Measurements from ENCODE around the gene CD164L2. TPM values are rescaled to one million over a fixed set of nuclear protein-coding genes. Genes with fewer than 3 reads are reported as not detected.
A peak's percentile ranks its signal among the peaks of the same experiment; 100 is the strongest.
"Not testable (repeated sequence)": the region's sequence is repeated elsewhere in the genome, so short reads cannot be mapped to it uniquely, and the experiment has no call there.

The CD164L2 gene
- total RNA-seq, result not detected

DNA sequence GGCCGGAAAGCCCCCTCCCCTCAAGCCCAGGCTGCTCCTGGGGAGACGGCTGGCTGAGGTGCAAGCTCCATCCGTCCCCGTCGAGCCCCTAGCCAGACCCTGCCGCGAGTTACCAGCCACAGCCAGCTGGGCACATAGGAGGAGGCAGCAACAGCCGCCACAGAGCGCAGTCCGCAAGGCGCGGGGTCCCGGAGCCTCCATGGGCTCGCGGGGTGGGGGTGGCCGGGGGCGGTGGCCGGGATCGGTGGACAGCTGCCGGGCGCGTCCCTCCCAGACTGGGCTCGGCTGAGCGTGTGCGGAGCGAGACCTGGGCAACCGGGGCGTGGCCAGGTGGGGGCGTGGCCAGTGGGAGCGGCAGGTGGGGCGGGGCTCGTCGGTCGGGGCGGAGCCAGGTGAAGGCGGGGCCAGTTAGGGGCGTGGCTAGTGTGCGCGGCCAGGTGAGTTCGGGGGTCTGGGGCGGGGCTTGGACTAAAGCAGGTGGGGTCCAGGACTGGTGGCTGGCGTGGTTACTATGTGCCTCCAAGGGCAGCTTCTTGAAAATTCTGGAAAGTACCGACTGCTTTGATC lies at the start of gene CD164L2:
CD164L2 (minus strand) TSS at position 295 of the 567 bp plus-strand sequence; CDS start at position 201, 94 bp downstream.
- no peak for DNase-seq (ENCODE audit: extremely low spot score)
- no peaks in the 10 kb centered on the region for H3K36me3 ChIP-seq
- peaks cover 3 to 10% (median 6%) of the 10 kb centered on the region in 4 donors for H3K4me1 ChIP-seq
- H3K4me3 ChIP-seq, result no peak within 1 kb of the TSS
- peaks cover 0 to 19% (median 4%) of the 10 kb centered on the region in 4 donors for H3K27me3 ChIP-seq
- TF ChIP-seq POLR2A (IDR thresholded peaks at IDR 0.05; ENCODE audit: low read depth) (no peak), POLR2AphosphoS5 (IDR thresholded peaks at IDR 0.05) (no peak), EP300 (IDR thresholded peaks at IDR 0.05) (no peak)
- TF ChIP-seq, protein P1, sequence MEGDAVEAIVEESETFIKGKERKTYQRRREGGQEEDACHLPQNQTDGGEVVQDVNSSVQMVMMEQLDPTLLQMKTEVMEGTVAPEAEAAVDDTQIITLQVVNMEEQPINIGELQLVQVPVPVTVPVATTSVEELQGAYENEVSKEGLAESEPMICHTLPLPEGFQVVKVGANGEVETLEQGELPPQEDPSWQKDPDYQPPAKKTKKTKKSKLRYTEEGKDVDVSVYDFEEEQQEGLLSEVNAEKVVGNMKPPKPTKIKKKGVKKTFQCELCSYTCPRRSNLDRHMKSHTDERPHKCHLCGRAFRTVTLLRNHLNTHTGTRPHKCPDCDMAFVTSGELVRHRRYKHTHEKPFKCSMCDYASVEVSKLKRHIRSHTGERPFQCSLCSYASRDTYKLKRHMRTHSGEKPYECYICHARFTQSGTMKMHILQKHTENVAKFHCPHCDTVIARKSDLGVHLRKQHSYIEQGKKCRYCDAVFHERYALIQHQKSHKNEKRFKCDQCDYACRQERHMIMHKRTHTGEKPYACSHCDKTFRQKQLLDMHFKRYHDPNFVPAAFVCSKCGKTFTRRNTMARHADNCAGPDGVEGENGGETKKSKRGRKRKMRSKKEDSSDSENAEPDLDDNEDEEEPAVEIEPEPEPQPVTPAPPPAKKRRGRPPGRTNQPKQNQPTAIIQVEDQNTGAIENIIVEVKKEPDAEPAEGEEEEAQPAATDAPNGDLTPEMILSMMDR (IDR thresholded peaks at IDR 0.05), result no peak
- intact Hi-C loops (cut with DNase I), result loop anchor here (10.0 kb wide), 1 partner anchor 48 kb away; no protein-coding TSS in a partner anchor
- no peak within 1 kb of the TSS for H3K27ac ChIP-seq (replicated peaks in 1 of 4)
- no peaks in the 10 kb centered on the region for H3K9me3 ChIP-seq
- 19% methylated on average over 14 of the region's 43 CpGs for WGBS

DNA sequence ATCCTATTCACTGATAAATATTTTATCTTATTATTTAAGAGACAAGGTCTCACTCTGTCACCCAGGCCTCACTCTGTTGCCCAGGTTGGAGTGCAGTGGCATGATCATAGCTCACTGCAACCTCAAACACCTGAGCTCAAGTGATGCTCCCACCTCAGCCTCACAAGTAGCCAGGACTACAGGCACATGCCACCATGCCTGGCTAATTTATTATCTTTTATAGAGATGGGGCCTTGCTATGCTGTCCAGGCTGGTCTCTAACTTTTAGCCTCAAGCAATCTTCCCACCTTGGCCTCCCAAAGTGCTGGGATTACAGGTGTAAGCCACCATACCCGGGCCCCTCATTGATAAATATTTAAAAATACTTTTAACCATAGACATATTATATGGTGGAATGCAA lies 49.6 kb upstream of the CD164L2 start:
- Histone ChIP-seq H3K27ac (replicated peaks in 1 of 4) (peak overlapping the region in 1 of 4 donors; percentile 77), H3K4me1 (peaks cover 87 to 100% (median 99%) of the 10 kb centered on the region in 4 donors)
- H3K27me3 ChIP-seq; H3K9me3 ChIP-seq; H3K36me3 ChIP-seq; DNase-seq (ENCODE audit: extremely low spot score); H3K4me3 ChIP-seq; intact Hi-C loops (cut with DNase I): not testable (repeated sequence)
- WGBS, result 56% methylated on average over 1 of the region's 1 CpG

DNA sequence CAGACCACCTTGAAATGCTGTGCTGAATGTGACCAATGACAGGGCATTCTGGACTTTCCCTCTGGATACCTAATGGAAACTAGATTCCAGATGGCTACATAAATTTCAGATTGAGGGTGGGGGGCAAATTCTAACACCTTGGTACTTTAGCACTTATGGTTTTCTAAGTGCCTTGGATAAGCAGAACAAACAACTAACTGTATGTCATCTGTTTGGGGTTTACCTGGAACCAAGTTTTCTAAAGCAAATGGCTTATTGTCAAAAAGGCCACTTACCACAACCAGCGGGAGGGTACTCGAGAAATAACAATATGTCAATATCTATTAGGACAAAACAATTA lies 48.4 kb upstream of the CD164L2 start:
- peaks cover 89 to 100% (median 99%) of the 10 kb centered on the region in 4 donors for H3K4me1 ChIP-seq
- intact Hi-C loops (cut with DNase I), result no loop called here
- peak overlapping the region; percentile 79 to 86 (median 83) for H3K27ac ChIP-seq (replicated peaks in 1 of 4)
- H3K4me3 ChIP-seq, result no peak overlapping the region
- no peak for TF ChIP-seq POLR2AphosphoS5 (IDR thresholded peaks at IDR 0.05)
- no peak for TF ChIP-seq POLR2A (IDR thresholded peaks at IDR 0.05; ENCODE audit: low read depth)
- TF ChIP-seq, protein P1 (IDR thresholded peaks at IDR 0.05), result no peak
- no peak for TF ChIP-seq EP300 (IDR thresholded peaks at IDR 0.05)
- no peak for DNase-seq (ENCODE audit: extremely low spot score)
- H3K36me3 ChIP-seq, result peaks cover 0 to 9% (median 4%) of the 10 kb centered on the region in 4 donors
- no peaks in the 10 kb centered on the region for H3K27me3 ChIP-seq
- H3K9me3 ChIP-seq, result no peaks in the 10 kb centered on the region
- 88% methylated on average over 2 of the region's 2 CpGs for WGBS

DNA sequence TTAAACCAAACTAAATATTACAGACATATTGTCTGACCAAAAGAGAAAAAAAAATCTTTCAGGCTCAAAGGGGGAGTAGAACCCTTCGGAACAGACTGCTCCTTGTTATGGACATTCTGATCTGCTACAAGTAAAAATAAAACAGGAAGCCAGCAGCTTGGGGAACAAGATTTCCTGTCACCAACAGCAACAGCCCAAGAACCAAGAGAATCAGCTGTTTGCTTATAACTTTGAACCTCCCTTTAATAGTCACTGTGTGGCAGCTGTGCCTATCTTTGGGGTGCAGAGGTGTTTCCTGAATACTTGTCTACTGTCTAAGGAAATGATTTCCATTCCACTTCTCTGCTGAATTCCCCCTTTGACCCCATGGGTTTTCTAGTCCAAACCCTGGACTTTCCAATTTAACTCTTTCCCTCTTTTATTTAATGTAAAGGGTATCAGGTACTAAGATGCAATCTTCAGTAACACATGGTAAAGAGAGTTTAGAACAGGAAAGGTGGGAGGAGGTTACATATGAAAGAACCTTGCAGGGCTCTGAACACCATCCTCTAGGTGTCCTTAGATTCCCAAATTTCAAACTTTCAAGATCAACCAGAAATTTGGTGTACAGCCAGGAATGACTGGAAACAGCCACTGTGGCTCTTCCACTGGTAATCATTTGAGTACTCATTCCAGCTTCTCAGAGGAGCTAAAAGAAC lies 47.9 kb upstream of the CD164L2 start:
- intact Hi-C loops (cut with DNase I), result no loop called here
- peaks cover 88 to 99% (median 98%) of the 10 kb centered on the region in 4 donors for H3K4me1 ChIP-seq

DNA sequence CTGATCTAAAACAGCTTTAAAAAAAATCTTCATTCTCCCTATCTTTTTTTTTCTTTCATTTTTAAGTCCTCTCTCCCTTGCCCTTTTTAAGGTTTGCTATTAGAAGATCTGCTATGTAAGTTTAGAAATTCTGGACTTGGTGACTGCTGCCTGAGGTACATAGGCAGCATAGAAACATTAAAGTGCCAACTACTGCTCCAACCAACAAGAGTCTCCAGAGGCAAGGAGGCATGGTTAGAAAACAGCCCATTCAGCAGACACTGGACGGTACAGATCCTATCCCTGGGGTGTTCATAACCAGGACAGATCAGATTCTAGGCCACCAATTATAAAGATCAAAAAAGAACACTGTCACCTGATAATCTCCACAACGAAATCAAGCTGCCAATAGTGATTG lies 45.9 kb upstream of the CD164L2 start:
- Histone ChIP-seq H3K4me3 (peak overlapping the region; percentile 22 to 50 (median 38)), H3K9me3 (no peaks in the 10 kb centered on the region), H3K4me1 (peaks cover 84 to 99% (median 96%) of the 10 kb centered on the region in 4 donors), H3K27me3 (no peaks in the 10 kb centered on the region), H3K36me3 (peaks cover 0 to 25% (median 15%) of the 10 kb centered on the region in 4 donors), H3K27ac (replicated peaks in 1 of 4) (peak overlapping the region; percentile 79 to 86 (median 83))
- DNase-seq (ENCODE audit: extremely low spot score), result no peak
- intact Hi-C loops (cut with DNase I), result no loop called here
- TF ChIP-seq POLR2A (IDR thresholded peaks at IDR 0.05; ENCODE audit: low read depth) (no peak), EP300 (IDR thresholded peaks at IDR 0.05) (no peak), POLR2AphosphoS5 (IDR thresholded peaks at IDR 0.05) (no peak)
- TF ChIP-seq, protein P1 (IDR thresholded peaks at IDR 0.05), result no peak
- 14% methylated on average over 2 of the region's 2 CpGs for WGBS

More for the DNA sequence above, 47.9 kb upstream of the CD164L2 start:
- Histone ChIP-seq H3K27ac (replicated peaks in 1 of 4) (peak overlapping the region; percentile 79 to 86 (median 83)), H3K9me3 (no peaks in the 10 kb centered on the region), H3K27me3 (no peaks in the 10 kb centered on the region), H3K36me3 (peaks cover 0 to 14% (median 4%) of the 10 kb centered on the region in 4 donors), H3K4me3 (peak overlapping the region; percentile 3 to 14 (median 6))
- TF ChIP-seq POLR2A (IDR thresholded peaks at IDR 0.05; ENCODE audit: low read depth) (no peak), POLR2AphosphoS5 (IDR thresholded peaks at IDR 0.05) (peak; percentile 58 to 61), EP300 (IDR thresholded peaks at IDR 0.05) (peak; percentile 62)
- TF ChIP-seq, protein P1 (IDR thresholded peaks at IDR 0.05), result peak in 2 of 3 experiments; percentile 20 to 29
- no peak for DNase-seq (ENCODE audit: extremely low spot score)
- 8% methylated on average over 1 of the region's 1 CpG for WGBS
